Measurements from ENCODE around the gene TNS1. TPM values are rescaled to one million over a fixed set of nuclear protein-coding genes. Genes with fewer than 3 reads are reported as not detected.

TNS1 gene
- total RNA-seq, 2 experiments from 2014 or later: 0.89 to 1.4 TPM

GRCh38 chr2:217988014-217988839 is 14.6 kb downstream of the TNS1 start:
- Mint-ChIP-seq H3K27me3 (no peaks in the 10 kb centered on the region), H3K36me3 (no peaks in the 10 kb centered on the region), H3K27ac (no peak overlapping the region), H3K9me3 (no peaks in the 10 kb centered on the region), H3K4me3 (no peak overlapping the region), H3K4me1 (no peaks in the 10 kb centered on the region)
- DNase-seq: peak; percentile 68

- Mint-ChIP-seq H3K27me3 (no peaks in the 10 kb centered on the region), H3K27ac (no peak overlapping the region), H3K4me1 (no peaks in the 10 kb centered on the region), H3K4me3 (no peak overlapping the region), H3K36me3 (no peaks in the 10 kb centered on the region), H3K9me3 (no peaks in the 10 kb centered on the region)
- no peak for DNase-seq
These were observed 15.4 kb downstream of the TNS1 start for GRCh38 chr2:217987391-217987790.

DNA sequence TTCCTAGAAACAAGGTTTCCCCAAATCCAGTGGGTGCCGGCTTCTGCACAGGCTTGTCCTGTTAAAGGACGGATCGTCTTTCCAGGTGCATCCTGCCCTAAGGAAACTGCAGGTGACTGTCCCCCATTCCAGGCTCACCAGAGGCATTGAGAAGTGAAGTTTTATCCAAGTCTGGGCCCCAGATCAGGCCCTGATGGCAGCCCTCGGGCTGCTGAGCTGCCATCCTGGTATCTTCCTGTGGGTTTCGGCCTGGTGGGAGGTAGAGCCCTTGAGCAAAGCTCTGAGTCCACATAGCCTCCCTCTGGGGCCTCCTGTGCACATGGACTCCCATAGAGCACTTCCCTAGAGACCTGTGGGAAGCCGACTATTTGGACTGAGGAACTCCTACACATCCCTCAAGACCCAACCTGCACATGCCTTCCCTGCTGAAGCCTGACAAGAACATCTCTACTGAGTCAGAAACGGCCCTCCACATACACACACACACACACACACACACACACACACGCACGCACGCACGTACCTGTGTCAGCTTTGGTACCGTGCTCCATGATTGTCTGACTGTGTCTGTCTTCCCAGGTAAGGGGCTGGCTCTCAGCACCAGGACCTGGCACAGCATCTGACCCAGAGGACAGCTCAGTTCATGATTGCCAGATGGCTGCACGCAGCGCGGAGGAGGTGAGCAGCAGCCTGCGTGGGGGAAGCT is 16.4 kb downstream of the TNS1 start:
- Mint-ChIP-seq H3K36me3 (no peaks in the 10 kb centered on the region), H3K27me3 (no peaks in the 10 kb centered on the region), H3K9me3 (no peaks in the 10 kb centered on the region), H3K4me1 (no peaks in the 10 kb centered on the region), H3K4me3 (no peak overlapping the region), H3K27ac (no peak overlapping the region)
- no peak for DNase-seq

GRCh38 chr2:217983276-217984233 is 19.2 kb downstream of the TNS1 start:
- no peaks in the 10 kb centered on the region for H3K36me3 Mint-ChIP-seq
- no peaks in the 10 kb centered on the region for H3K27me3 Mint-ChIP-seq
- no peak for DNase-seq
- no peaks in the 10 kb centered on the region for H3K9me3 Mint-ChIP-seq
- H3K27ac Mint-ChIP-seq: no peak overlapping the region
- no peaks in the 10 kb centered on the region for H3K4me1 Mint-ChIP-seq
- H3K4me3 Mint-ChIP-seq: no peak overlapping the region

DNA sequence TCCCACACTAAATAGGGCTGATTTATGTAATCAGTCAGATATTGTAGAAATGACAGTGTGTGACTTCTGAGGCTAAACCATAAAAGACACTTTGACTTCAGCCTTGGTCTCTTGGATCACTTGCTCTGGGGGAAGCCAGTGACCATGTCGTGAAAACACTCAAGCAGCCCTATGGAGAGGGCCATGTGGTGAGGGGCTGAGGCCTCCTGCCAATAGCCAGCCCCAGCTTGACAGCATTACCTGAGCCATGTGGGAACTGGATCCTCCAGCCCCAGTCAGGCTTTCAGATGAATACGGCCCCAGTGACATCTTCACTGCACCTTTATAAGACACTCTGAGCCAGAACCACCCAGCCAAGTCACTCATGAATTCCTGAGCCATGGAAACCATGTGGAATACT is 20.8 kb downstream of the TNS1 start:
- Mint-ChIP-seq H3K9me3 (no peaks in the 10 kb centered on the region), H3K4me1 (no peaks in the 10 kb centered on the region), H3K27me3 (no peaks in the 10 kb centered on the region), H3K36me3 (no peaks in the 10 kb centered on the region), H3K27ac (no peak overlapping the region), H3K4me3 (no peak overlapping the region)
- no peak for DNase-seq

DNA sequence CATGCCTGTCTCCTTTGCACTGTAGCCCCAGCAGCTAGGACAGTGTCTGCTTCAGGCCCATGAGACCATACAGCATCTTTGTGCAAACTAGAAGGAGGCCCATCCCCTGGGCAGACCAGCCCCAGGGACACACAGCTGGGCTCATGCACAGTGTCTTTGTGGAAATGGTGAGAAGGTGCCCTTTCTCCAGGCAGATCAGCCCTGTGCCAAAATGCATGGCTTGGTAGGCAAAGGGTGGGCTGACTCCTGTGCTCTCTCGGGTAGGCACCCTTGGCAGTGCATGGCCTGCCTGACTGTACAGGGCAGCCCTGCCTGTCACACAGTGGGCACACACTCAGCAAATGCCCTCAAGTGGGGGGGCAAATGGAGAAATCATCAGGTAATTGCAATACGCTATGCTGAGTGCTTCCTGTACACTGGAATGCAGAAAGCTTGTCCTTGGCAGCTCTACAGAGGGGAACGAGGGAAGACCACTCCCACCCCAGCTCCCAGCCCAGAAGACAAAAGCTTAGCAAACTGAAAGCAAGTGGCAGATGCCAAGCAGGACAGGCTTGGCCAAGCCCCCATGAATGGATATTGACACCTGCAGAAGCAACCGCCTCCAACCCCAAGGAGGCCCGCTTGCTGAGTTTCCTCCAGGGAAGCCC is 21.6 kb downstream of the TNS1 start:
- Mint-ChIP-seq H3K4me3 (no peak overlapping the region), H3K27ac (no peak overlapping the region), H3K36me3 (no peaks in the 10 kb centered on the region), H3K27me3 (no peaks in the 10 kb centered on the region), H3K4me1 (no peaks in the 10 kb centered on the region), H3K9me3 (no peaks in the 10 kb centered on the region)
- DNase-seq: no peak

- no peaks in the 10 kb centered on the region for H3K27me3 Mint-ChIP-seq
- H3K36me3 Mint-ChIP-seq: no peaks in the 10 kb centered on the region
- H3K9me3 Mint-ChIP-seq: no peaks in the 10 kb centered on the region
- no peak overlapping the region for H3K27ac Mint-ChIP-seq
- H3K4me3 Mint-ChIP-seq: no peak overlapping the region
- DNase-seq: no peak
- no peaks in the 10 kb centered on the region for H3K4me1 Mint-ChIP-seq
These were observed 22.2 kb downstream of the TNS1 start for GRCh38 chr2:217980591-217980990.

- H3K27ac Mint-ChIP-seq: no peak overlapping the region
These were observed 22.8 kb downstream of the TNS1 start for GRCh38 chr2:217980036-217980435.

GRCh38 chr2:217979151-217979811 is 23.5 kb downstream of the TNS1 start:
- Mint-ChIP-seq H3K27me3 (no peaks in the 10 kb centered on the region), H3K27ac (no peak overlapping the region), H3K4me1 (no peaks in the 10 kb centered on the region), H3K9me3 (no peaks in the 10 kb centered on the region), H3K36me3 (no peaks in the 10 kb centered on the region), H3K4me3 (no peak overlapping the region)
- no peak for DNase-seq

More at GRCh38 chr2:217980036-217980435, 22.8 kb downstream of the TNS1 start:
- Mint-ChIP-seq H3K4me1 (no peaks in the 10 kb centered on the region), H3K9me3 (no peaks in the 10 kb centered on the region), H3K27me3 (no peaks in the 10 kb centered on the region), H3K4me3 (no peak overlapping the region), H3K36me3 (no peaks in the 10 kb centered on the region)
- DNase-seq: no peak

DNA sequence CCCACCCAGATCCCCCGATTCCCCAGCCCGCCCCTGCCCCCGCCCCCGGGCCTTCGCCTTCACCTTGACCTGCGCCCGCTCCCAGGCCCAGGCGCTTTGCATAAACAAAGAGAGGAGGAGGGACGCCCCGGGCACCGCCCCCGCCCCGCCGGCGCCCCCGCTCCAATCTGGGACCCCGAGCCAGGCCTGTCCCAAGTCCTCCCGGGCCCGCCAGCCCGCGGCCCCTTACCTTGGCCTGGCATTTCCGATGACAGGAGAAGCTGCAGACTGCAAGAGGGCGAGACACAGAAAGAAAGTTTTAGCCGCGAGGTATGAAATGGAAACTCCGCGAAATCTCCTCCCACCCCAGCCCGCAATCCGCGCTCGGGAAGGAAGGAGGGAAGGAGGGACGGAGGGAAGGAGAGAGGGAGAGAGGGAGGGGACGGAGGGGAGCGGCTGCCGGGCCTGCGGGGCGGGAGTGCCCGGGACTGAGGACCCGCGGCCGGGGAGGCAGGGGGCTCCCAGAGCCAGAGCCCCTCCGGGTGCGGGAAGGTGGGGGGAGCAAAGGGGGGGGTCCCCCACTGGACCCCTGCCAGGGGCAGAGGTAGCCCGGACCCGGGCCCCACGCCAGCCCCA is 24.2 kb downstream of the TNS1 start:
- no peak for DNase-seq
- no peak overlapping the region for H3K27ac Mint-ChIP-seq
- H3K36me3 Mint-ChIP-seq: no peaks in the 10 kb centered on the region
- no peaks in the 10 kb centered on the region for H3K27me3 Mint-ChIP-seq
- H3K4me3 Mint-ChIP-seq: no peak overlapping the region
- H3K4me1 Mint-ChIP-seq: no peaks in the 10 kb centered on the region
- no peaks in the 10 kb centered on the region for H3K9me3 Mint-ChIP-seq

DNA sequence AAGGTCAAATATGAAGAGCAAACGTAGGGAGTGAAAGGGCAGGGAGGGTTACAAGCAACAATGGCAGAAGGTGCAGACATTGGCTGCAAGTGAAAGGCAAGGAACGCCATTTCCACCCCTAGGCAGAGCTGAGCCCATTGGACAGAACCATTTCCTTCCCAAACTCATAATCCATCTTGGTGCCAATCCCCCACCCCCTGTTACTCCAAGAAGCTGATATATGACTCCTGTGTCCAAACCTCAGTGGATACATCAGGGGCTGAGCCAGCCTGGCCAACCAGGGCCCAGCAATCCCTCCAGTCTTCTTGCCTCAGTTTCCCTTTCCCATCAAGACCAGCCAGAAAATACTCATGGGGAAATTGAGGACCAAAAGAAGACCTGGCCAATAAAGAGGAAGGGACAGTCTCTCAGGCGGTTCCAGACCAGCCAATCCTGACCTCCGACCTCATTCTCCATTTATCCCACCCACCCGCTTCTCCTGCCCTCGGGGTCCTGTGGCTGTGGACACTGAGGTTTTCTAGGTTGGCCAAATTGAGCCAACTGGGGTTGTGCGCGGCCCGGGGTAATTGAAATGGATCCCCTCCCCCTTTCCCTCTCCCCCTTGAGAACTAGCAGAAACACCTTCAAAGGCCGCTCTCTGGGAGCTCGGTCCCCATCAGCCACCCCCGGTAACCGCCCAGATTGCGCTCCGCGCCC is 24.8 kb downstream of the TNS1 start:
- Mint-ChIP-seq H3K4me1 (no peaks in the 10 kb centered on the region), H3K27me3 (no peaks in the 10 kb centered on the region), H3K27ac (no peak overlapping the region), H3K4me3 (no peak overlapping the region), H3K36me3 (no peaks in the 10 kb centered on the region), H3K9me3 (no peaks in the 10 kb centered on the region)
- DNase-seq: no peak

DNA sequence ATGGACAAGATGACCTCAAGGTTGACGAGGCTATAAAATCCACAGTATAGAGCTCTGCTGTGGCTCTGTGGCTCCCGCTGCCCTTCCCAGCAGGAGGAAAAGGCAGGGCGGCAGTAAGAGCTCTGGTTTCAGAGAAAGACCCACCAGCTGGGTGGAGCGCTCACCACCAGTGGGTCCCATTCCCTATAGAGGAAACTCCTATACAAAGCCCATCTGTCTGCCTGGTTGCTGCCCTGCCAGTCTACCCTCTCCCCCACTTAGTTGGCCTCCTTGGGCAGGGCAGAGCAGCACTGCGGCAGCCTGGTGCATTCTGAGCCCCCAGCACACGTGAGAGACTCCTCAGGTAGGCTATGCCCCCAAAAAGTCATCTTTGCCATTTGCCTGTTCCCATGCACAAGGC is 26.5 kb downstream of the TNS1 start:
- Mint-ChIP-seq H3K4me1 (no peaks in the 10 kb centered on the region), H3K27ac (no peak overlapping the region), H3K36me3 (no peaks in the 10 kb centered on the region), H3K4me3 (no peak overlapping the region), H3K27me3 (no peaks in the 10 kb centered on the region), H3K9me3 (no peaks in the 10 kb centered on the region)
- DNase-seq: no peak

GRCh38 chr2:217975626-217976025 is 27.2 kb downstream of the TNS1 start:
- Mint-ChIP-seq H3K27me3 (peaks cover 1% of the 10 kb centered on the region), H3K36me3 (no peaks in the 10 kb centered on the region), H3K4me3 (no peak overlapping the region), H3K27ac (no peak overlapping the region), H3K9me3 (no peaks in the 10 kb centered on the region), H3K4me1 (no peaks in the 10 kb centered on the region)
- DNase-seq: no peak
